OCI-LY7 (cell line): ENCODE results near the gene EIF4G3. TPM values are rescaled to one million over a fixed set of nuclear protein-coding genes. Genes with fewer than 3 reads are reported as not detected.

Experiments
- BruUV-seq: library from RNA; stranded (reverse); fragments of 400-500 nt; replicated peaks from 2 replicates; lab custom pipeline; 2021; lab: Mats Ljungman, UMichigan
- CTCF ChIA-PET: fragments of 300-600 bp; sonication (Branson Sonifier 250); formaldehyde crosslinking; loops from one replicate; lab custom pipeline; 2022; ENCODE audit warnings: antibody characterized with exemption; ENCODE audit not compliant: unreplicated experiment; lab: Charles Lee
- POLR2A ChIA-PET: fragments of 300-600 bp; sonication (Branson Sonifier 250); formaldehyde crosslinking; loops from one replicate; lab custom pipeline; 2022; ENCODE audit warnings: antibody characterized with exemption; lab: Charles Lee
- DNase-seq: peaks from one replicate; pipeline ENCODE4 v3.0.0-alpha.2; 2015; ENCODE audit warnings: low spot score
- H2AFZ ChIP-seq: fragments of 200-600 bp; sonication (generic), shearing (Covaris generic); 2 replicates; pipeline ENCODE4 v1.6.1; 2014; ENCODE audit warnings: mild to moderate bottlenecking, antibody characterized with exemption, low read length, moderate library complexity
- H3K27ac ChIP-seq: fragments of 200-600 bp; sonication (generic); 2 replicates; pipeline ENCODE4 v1.5.1; 2014; ENCODE audit warnings: mixed run types, low read depth, mild to moderate bottlenecking, moderate library complexity, low read length, inconsistent platforms; ENCODE audit not compliant: poor library complexity, severe bottlenecking
- H3K36me3 ChIP-seq: fragments of 200-600 bp; sonication (generic); 2 replicates; pipeline ENCODE4 v1.6.1; 2014; ENCODE audit warnings: mild to moderate bottlenecking, antibody characterized with exemption, low read length, moderate library complexity, mixed read lengths; ENCODE audit not compliant: insufficient read depth
- H3K4me1 ChIP-seq: fragments of 200-600 bp; sonication (generic); 2 replicates; pipeline ENCODE4 v1.5.1; 2014; ENCODE audit warnings: mild to moderate bottlenecking, low read length; ENCODE audit not compliant: insufficient read depth, poor library complexity, severe bottlenecking
- H3K4me2 ChIP-seq: fragments of 200-600 bp; sonication (generic); 2 replicates; pipeline ENCODE4 v1.6.1; 2014; ENCODE audit warnings: mild to moderate bottlenecking, low read length
- H3K4me3 ChIP-seq: fragments of 200-600 bp; sonication (generic); 2 replicates; pipeline ENCODE4 v1.5.1; 2014; ENCODE audit warnings: mild to moderate bottlenecking, low read depth, low read length; ENCODE audit not compliant: poor library complexity, severe bottlenecking
- H3K79me2 ChIP-seq: fragments of 200-600 bp; sonication (generic); 2 replicates; pipeline ENCODE4 v1.6.1; 2016; ENCODE audit warnings: low read depth, mild to moderate bottlenecking, low read length, moderate library complexity, mixed read lengths; ENCODE audit not compliant: insufficient read depth
- H3K9me2 ChIP-seq: fragments of 200-600 bp; sonication (generic); 2 replicates; pipeline ENCODE4 v1.6.1; 2016; ENCODE audit warnings: mild to moderate bottlenecking, low read length, mixed read lengths; ENCODE audit not compliant: insufficient read depth
- H3K9me3 ChIP-seq: fragments of 200-600 bp; sonication (generic); 2 replicates; pipeline ENCODE4 v1.6.1; 2014; ENCODE audit warnings: mild to moderate bottlenecking, mixed run types, low read length, mixed read lengths
- H4K20me1 ChIP-seq: fragments of 200-600 bp; sonication (generic); 2 replicates; pipeline ENCODE4 v1.6.1; 2014; ENCODE audit warnings: mild to moderate bottlenecking, antibody characterized with exemption, low read length, moderate library complexity, mixed read lengths; ENCODE audit not compliant: insufficient read depth
- CTCF ChIP-seq: fragments of 200-600 bp; sonication (generic); conservative IDR thresholded peaks from 2 replicates; pipeline ENCODE4 v1.5.1; 2014; ENCODE audit warnings: mild to moderate bottlenecking, antibody characterized with exemption, low read length, moderate library complexity, mixed read lengths
- EZH2phosphoT487 ChIP-seq: fragments of 200-600 bp; sonication (generic); IDR thresholded peaks from 2 replicates; pipeline ENCODE4 v1.6.1; 2018; ENCODE audit warnings: low read depth, borderline replicate concordance, mild to moderate bottlenecking, mixed run types, antibody characterized with exemption, low read length, moderate library complexity, mixed read lengths
- intact Hi-C: fragments of 100-400 bp; cut with micrococcal nuclease; formaldehyde crosslinking; loops from one replicate; pipeline ENCODE4 v1.10.0; 2022; ENCODE audit not compliant: unreplicated experiment
- total RNA-seq, 2 experiments: library from RNA; depleted of rRNA in 1 of 2; stranded (reverse); fragments of >200 nt in 1 of 2; shearing (Covaris generic) in 1 of 2; gene quantifications; 2 replicates each; pipeline ENCODE4 v1.2.3, GENCODE V29; 2014 to 2022

Gene EIF4G3
- total RNA-seq, 2 experiments from 2014 or later, result 28.5 to 62.1 TPM

- ChIA-PET POLR2A (interaction anchor here (0.6 to 0.7 kb wide), 2 partner anchors 35 to 930 kb away, joined by 3 to 4 read pairs; no protein-coding TSS in a partner anchor), CTCF (no interaction called here)
- no peaks in the 10 kb centered on the region for H3K9me3 ChIP-seq
- H3K79me2 ChIP-seq, result no peaks in the 10 kb centered on the region
- no TSS peak for BruUV-seq
- TF ChIP-seq CTCF (no peak), EZH2phosphoT487 (no peak)
- H3K27ac ChIP-seq, result no peak overlapping the region
- H3K36me3 ChIP-seq, result peaks cover 10% of the 10 kb centered on the region
- H3K4me3 ChIP-seq, result no peak overlapping the region
- H4K20me1 ChIP-seq, result no peaks in the 10 kb centered on the region
- intact Hi-C loops, result no loop called here
- H3K4me1 ChIP-seq, result no peaks in the 10 kb centered on the region
- H3K4me2 ChIP-seq, result no peak overlapping the region
- H2AFZ ChIP-seq, result no peak overlapping the region
- no peaks in the 10 kb centered on the region for H3K9me2 ChIP-seq
- DNase-seq, result no peak
Observed at GRCh38 chr1:21117597-21118001, 59.1 kb downstream of the EIF4G3 start.

GRCh38 chr1:21117159-21117558 lies 59.5 kb downstream of the EIF4G3 start:
- BruUV-seq, result no TSS peak
- Histone ChIP-seq H2AFZ (no peak overlapping the region), H3K9me3 (no peaks in the 10 kb centered on the region), H3K36me3 (peaks cover 6% of the 10 kb centered on the region), H3K4me1 (no peaks in the 10 kb centered on the region), H4K20me1 (no peaks in the 10 kb centered on the region), H3K4me3 (no peak overlapping the region), H3K4me2 (no peak overlapping the region), H3K27ac (no peak overlapping the region), H3K9me2 (no peaks in the 10 kb centered on the region), H3K79me2 (0 out of 2 replicates have a peak, but pooled peaks cover 4% of the 10 kb centered on the region)
- POLR2A ChIA-PET, result interaction anchor here (0.6 to 1.4 kb wide), 4 partner anchors 9 to 1703 kb away, joined by 3 to 4 read pairs (median 4); no protein-coding TSS in a partner anchor
- TF ChIP-seq EZH2phosphoT487, result no peak
- DNase-seq, result no peak
- intact Hi-C loops, result no loop called here
- CTCF ChIA-PET, result interaction anchor here (0.6 kb wide), 1 partner anchor 739 kb away, joined by 3 read pairs; no protein-coding TSS in a partner anchor

- no peak for DNase-seq
- Histone ChIP-seq H3K4me2 (no peak overlapping the region), H3K27ac (no peak overlapping the region), H3K79me2 (0 out of 2 replicates have a peak, but pooled peaks cover 4% of the 10 kb centered on the region), H3K9me3 (no peaks in the 10 kb centered on the region), H3K4me3 (no peak overlapping the region), H4K20me1 (no peaks in the 10 kb centered on the region), H3K36me3 (no peaks in the 10 kb centered on the region), H2AFZ (no peak overlapping the region), H3K9me2 (no peaks in the 10 kb centered on the region), H3K4me1 (no peaks in the 10 kb centered on the region)
- no TSS peak for BruUV-seq
- intact Hi-C loops, result no loop called here
- CTCF ChIA-PET, result no interaction called here
- TF ChIP-seq EZH2phosphoT487, result no peak
- POLR2A ChIA-PET, result interaction anchor here (0.9 to 1.7 kb wide), 2 partner anchors 9 to 278 kb away, joined by 5 to 6 read pairs; no protein-coding TSS in a partner anchor
Observed at GRCh38 chr1:21115098-21115760, 61.5 kb downstream of the EIF4G3 start.
